Stimulated activated CD4-positive, alpha-beta T cell treated with anti-CD3 and anti-CD28 coated beads, Interleukin-2, amount 100 ng/mL, for 24 hours (primary cell): ENCODE data around the gene ZNF487.
"Not testable (repeated sequence)": the region's sequence is repeated elsewhere in the genome, so short reads cannot be mapped to it uniquely, and the experiment has no call there.

Source experiments
- DNase-seq, 2 donors: peaks; one replicate each; pipeline ENCODE4 v3.0.0-alpha.2; 2020

ZNF487 gene

DNA sequence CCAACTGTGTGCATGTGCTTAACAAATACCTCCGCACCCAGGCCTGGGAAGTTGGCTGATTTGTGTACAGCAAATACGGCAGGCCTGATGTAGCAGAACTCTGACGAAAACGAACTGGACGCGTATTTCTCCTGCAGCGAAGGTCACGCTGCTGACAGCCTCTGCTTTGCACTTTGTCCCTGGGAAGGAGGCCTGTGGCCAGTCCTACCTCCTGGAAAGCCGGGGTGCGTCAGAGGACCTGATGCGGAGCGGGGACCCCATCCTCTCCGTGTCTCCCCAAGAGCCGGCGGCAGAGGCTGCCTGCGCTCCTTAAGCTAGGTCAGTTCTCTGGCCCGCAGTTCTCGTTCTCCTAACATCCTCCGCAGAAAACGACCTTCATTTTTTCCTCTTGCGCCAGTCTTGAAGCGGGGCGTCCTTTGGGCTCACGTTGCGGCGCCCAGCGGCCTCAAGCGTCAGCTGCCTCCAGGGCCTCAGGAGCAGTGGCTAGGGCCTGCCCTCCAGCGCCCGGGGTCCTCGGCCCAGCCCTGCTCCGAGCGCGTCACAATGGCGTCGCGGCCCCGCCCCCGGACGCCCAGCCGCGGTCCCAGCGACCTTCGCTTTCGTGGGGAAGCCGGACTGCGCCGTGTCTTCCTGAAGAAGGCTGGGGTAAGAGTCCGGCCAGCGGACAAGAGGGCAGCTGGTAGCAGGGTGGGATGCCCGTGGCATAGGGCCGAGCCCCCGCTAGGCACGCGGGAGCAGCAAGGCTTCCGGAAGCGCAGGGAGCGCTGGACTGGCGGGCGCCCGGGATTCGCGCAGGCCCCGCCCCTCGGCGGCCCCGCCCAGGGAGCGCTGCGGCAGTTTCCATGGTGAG is at the start of gene ZNF487:
Gene ZNF487 (plus strand): TSS at position 821 of the 850 bp plus-strand sequence. CDS start 38,703 bp downstream, outside the sequence.
- peak; percentile 87 to 89 for DNase-seq

DNA sequence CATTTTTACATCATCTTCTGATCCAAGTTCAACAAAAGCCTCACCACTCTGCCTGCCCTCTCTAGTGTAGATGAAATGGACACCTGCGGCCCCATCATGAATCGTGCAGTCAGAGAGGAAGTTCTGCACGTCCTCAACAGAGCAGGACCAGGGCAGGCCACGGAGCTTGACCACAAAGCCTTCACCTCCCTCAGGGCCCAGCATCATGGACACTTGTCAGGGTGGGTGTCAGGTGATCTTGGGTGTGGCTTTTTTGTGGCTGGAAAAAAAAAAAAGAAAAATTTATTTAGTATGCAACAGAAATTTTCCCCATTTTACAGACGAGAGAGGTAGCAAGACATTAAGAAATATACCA is 49.3 kb upstream of the ZNF487 start:
- DNase-seq, result no peak

DNA sequence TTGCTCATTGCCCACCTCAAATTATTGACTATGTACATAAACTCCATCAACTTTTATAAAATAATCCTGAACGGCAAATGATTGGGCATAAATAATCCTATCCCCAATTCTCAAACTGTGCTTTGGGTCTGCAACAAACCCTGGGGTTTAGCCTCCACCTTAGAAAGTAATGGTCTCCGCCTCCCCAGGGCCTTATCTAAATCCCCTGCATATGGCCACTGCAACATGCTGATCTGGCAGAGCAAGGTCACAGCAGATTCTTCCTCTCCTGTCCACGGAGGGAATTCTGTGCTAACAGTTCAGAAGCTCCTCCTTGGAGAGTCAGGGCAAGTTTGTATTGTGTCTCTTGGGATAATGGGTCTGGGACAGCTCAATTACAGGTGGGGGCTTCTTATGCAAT is 47.0 kb upstream of the ZNF487 start:
- no peak for DNase-seq

DNA sequence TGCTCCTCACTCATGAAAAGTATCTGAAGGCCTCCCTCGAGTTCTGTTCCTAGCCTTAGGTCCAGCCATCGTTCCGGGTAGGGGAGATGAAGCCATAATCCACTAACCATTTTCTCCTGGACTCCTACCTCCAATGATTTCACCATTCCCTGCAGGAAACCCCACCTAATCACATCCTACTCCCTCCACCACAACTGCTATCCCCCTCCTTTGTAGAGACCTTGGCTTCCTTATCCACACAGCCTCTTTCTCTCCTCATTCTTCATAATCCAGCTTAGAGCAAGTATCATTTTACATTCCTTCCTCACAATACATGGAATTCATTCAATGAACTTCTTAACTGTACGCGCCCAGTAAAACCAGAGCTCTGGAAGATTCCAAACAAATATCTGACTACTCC is 46.6 kb upstream of the ZNF487 start:
- DNase-seq, result no peak

DNA sequence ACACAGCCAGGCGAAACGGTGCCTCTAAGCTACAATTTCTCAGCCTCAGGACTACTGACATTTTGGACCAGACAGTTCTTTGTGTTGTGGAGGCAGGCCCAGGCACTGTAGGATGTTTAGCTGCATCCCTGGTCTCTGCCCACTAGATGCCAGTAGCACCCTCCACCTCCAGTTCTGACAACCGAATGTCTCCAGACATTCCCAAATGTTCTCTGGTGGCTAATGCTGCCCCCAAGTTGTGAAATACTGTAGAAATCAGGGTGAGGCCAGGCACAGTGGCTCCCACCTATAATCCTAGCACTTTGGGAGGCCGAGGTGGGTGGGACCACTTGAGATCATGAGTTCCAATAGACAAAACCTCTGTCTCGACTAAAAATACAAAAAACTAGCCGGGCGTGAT is 46.2 kb upstream of the ZNF487 start:
- DNase-seq, result no peak

DNA sequence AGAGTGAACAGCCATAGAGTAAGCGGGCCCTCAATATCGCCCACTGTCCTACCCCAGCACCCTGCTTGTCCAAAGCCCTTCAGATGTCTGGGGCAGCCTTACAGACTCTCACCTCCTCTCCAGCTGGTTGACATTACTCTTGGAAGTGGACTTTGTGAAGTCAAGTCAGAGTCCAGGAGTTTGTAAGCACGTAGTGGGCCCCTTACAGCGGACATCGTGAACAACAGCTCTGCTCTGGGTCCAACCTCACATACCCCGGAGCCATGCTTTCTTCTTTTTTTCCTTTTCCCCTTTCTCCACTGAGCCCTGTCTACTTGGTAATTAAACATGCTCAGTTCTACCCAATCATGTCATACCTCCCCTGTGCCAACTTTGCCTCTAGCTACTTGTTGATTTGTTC is 45.4 kb upstream of the ZNF487 start:
- no peak for DNase-seq

DNA sequence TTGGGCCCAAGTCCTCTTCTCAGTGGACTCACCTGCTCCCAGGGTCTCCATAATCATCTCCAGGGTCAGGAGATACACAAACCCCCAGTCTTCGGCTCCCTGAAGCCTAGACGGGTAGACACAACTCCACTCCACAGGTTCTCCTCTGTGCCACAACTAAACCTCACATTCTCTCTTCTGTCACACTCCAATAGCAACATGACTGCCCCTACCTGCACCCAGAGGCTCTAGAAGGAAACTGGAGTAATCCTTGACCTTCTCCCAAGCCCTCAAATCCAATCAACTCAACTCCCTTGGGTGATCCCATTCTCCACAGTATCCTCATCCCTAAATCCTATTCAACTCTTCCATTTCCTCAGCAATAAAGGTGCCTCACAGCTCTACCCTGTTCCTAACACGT is 44.2 kb upstream of the ZNF487 start:
- DNase-seq, result no peak

DNA sequence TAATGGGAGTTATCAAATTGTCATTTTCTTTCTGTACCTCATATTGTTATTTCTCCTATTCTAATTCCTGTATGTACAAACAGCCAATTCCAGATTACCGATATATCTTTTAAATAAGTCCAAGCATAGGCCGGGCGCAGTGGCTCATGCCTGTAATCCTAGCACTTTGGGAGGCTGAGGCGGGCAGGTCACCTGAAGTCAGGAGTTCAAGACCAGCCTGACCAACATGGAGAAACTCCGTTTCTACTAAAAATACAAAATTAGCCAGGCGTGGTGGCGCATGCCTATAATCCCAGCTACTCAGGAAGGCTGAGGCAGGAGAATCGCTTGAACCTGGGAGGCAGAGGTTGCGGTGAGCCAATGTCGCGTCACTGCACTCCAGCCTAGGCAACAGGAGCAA is 43.7 kb upstream of the ZNF487 start:
- DNase-seq, result not testable (repeated sequence)

DNA sequence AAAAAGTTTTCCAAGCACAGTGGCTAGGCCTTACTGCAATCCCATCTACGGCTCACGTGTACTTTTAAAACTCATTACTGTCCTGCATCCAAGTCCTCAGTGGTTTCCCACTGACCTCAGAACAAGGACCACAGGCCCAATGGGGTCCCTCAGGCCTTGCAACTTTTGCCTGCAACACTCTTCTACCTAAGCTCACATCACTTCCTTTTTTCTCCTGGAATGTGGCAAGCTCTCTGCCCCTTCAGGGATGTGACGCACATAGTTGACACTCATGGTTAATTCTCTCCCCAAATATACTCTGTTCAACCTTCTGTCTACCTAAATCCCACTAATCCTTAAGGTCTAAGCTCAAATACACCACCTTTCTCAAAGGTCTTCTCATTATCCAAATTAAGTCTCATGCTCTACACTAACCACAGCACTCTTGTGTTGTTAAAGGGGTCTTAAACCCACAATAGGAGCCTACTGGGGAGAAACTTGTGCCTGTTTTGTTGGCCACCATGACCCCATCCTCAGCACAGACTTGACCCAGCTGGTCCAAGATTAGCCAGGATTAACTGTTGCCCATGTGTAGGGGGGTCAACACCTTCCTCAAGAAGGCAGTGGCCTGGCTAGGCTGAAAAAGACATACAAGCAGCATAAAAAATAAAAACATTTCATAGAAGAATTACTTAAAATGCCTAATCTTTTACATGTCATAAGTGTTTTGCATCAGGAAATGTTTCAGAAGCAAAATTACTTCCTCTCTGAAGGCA is 43.1 kb upstream of the ZNF487 start:
- no peak for DNase-seq

DNA sequence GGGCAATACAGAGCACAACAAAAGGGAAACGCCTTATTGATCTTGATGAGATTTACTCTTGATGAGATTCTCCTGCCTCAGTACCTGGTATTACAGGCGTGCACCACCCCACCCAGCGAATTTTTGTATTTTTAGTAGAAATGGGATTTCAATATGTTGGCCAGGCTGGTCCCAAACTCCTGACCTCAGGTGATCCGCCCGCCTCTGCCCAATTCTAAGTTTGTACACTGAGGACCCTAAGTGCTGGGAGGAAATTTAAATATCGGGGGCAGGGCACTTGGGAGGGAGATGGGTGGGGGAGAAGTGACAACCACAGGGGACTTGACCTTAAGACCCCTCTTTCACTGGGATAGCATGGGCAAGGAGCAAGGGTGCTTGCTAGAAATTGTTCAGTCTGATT is 42.0 kb upstream of the ZNF487 start:
- DNase-seq, result no peak

DNA sequence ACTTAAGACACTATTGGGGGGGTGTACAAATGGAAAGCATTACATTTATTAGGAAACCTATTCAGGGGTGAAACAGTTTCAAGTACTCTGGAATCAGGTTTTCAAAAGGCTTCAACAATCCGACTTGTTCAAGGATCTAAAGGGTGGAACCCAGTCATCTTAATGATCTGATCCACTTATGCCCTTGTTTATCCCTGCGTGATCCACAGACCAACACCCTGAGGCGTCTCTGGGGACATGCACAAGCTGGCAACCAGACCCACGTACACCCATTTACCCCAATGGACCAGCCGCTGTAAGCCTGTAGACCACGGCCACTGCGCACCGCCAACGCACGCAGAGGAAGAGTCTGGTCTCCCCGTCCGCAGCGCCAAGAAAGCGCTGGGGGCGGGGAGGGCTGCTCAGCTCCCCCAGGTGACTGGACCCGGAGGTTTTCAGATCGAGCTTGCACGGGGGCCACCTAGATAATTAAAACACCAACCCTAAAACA is 41.3 kb upstream of the ZNF487 start:
- peak; percentile 51 to 54 for DNase-seq

DNA sequence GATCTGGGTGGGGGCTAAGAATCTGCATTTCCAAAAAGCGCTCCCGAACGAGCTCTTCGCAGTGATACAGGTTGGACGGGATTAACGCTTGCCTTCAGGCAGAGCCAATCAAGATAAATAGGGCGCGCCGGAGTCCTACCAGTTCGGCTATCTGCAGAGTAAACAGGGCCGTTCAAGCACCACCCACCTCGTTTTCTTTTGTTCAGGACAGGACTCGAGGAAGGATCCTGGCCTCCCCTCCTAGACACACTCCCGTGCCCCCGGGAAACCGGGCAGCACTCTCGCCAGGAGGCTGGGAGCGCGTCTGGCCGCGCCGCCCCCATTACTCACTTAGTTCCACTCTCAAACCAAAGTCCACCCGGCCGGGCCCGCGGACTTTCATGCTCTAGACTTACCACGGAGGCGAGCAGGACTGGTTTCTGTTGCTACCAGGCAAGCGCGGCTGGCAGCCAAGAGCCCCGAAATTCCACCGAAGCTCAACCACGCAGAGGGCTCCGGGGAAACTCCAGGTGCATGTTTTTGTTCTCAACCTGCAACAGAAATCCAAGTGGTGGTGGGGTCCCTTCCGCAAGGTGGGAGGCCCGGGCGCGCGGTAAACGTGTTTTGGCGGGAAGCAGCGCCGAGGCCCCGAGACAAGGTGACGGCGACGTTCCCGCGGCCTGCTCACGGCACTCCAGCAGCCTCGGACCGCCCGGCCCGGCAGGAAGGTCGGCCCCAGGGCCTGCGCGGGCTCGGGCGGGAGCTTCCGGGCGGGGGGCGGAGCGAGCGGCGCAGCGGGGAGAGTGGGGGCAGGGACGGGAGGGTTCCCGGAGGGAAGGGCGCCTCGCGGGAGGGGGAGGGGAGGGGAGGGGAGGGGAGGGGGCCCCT is 40.6 kb upstream of the ZNF487 start:
- peak; percentile 76 to 86 for DNase-seq

DNA sequence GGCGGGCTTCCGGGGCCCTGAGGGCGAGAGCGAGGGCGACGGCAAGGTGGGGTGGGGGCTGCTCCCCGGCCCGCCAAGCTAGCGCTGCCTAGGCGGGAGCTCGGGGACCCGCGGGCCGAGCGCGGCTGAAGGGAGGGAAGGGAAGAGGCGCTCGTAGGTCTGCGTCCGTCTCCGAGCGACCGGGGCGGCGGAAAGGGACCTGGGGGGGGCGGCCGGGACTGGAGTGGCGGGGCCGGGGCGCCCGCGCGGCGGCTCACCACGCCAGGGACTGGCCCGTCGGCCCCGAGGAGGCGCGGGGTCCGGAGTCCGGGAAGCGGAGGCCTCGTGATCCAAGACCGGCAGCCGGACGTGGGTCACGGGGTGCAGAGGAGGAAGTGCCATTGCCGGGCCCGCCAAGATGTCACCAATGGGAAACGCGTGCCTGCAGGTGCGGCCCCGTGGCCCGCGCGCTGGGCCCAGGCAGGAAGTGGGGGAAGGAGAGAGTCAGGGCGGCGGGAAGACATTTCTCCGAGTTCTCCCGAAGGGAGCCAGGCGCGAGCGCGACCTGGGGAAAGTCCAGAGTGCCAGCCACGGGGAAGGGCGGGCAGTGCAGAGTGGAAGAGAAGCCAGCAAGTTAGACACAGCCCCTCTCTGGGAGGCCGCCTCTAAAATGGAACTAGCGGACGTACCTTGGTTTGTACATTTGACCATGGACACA is 39.8 kb upstream of the ZNF487 start:
- peak; percentile 79 to 85 for DNase-seq

DNA sequence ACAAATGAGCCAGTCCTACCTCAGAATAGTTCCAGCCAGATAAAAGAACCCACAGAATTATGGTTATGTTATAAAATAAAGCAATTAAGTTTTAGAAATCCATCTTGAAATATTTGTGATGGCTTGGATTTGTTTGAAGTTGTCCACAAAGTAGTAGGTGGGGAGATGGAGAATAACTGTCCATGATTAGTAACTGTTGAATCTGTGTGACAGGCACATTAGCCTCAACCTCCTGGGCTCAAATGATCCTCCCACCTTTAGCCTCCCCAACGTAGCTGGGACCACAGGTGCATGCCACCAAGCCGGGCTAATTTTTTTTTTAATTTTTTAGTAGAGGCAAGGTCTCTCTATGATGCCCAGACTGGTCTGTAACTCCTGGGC is 38.0 kb upstream of the ZNF487 start:
- no peak for DNase-seq

DNA sequence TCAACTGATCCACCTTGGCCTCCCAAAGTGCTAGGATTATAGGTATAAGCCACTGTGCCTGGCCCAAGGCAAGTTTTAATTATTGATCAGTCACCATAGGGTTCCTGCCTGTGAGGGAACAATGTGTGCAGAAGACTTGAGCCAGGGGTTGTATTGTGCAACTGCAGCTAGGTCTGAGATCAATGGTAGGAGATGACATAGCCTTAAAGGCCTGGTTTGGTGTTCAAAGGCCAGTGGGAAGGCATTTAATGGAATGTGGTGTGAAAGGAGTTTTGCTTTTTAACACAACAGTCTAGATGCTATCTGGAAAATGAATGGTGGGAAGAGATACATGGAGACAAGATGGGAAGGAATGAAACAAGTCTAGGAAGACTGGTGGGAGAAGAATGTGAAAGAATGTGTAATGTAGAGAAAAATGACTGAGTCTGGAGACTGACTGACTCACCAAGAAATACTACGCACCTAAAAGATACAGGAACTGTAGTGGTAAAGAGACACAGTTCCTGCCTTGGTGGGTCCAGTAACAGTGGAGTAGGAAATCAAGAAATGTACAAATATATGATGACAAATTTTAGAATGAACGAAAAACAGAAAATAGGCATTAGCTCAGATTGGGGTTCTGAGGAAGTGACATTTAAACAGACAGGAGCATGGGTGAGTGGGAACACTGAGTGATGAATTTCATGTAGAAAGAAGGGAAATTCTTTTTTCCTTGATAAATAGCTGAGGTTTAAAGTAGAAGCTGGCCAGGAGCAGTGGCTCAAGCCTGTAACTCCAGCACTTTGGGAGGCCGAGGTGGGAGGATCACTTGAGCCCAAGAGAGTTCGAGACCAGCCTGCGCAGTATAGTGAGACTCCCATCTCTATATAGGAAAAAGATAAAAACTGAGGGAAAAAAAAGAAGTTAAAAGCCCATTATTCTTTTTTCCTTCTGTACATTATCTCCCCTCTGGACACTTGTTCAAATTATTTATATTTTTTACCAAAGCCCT is 37.3 kb upstream of the ZNF487 start:
- DNase-seq, result no peak

DNA sequence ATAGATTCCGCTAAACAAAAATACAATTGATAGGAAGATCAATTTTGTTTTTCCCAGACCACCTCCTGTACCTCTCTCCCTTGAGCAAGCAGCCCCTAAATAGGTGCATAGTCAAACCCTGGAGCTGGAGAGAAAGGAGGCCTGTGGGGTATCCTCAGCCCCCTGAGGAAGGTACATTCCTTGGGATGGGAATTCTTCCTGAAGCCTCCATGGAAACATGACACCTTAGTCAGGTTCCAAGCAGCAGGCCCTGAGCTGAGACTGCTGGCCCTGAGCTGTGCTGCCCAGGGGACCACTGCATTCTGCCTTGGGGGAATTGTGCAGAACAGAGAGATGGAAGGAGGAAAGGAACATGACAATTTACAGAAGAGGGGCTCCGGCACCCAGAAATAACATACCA is 35.3 kb upstream of the ZNF487 start:
- DNase-seq, result no peak

DNA sequence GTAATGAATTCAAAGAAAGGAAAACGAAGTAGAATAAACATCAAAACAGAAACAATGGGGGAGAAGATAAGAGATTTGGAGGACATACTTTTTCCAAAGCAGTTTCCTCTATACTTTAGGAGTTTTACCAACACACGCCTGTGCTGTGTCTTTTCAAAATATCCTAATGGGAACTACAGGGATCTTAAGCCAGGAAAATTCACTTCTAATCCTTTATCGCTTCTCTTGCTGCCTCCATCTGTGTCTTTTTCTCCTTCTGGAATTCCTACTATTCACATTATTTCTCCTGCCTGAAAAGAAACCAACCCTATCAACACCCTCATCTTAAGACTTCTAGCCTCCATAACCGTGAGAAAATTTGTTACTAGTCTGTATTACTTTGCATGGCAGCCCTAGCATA is 34.7 kb upstream of the ZNF487 start:
- no peak for DNase-seq

DNA sequence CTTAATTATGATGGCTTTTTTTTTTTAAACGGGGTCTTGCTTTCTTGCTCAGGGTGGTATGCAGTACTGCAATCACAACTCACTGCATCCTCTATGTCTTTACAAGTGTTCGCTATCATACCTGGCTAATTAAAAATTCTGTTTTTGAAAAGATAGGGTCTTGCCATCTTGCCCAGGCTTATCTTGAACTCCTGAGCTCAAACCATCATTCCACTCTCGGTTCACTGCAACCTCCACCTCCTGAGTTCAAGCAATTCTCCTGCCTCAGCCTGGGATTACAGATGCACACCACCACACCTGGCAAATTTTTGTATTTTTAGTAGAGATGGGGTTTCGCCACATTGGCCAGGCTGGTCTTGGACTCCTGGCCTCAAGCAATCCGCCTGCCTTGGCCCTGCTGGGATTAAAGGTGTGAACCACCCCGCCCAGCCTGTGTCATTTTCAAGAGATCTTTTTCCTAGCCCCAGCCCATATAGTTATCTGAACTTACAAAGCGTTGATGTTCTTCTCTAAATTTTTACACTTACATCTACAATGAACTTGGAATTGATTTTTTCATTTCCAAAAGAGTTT is 33.9 kb upstream of the ZNF487 start:
- no peak for DNase-seq

DNA sequence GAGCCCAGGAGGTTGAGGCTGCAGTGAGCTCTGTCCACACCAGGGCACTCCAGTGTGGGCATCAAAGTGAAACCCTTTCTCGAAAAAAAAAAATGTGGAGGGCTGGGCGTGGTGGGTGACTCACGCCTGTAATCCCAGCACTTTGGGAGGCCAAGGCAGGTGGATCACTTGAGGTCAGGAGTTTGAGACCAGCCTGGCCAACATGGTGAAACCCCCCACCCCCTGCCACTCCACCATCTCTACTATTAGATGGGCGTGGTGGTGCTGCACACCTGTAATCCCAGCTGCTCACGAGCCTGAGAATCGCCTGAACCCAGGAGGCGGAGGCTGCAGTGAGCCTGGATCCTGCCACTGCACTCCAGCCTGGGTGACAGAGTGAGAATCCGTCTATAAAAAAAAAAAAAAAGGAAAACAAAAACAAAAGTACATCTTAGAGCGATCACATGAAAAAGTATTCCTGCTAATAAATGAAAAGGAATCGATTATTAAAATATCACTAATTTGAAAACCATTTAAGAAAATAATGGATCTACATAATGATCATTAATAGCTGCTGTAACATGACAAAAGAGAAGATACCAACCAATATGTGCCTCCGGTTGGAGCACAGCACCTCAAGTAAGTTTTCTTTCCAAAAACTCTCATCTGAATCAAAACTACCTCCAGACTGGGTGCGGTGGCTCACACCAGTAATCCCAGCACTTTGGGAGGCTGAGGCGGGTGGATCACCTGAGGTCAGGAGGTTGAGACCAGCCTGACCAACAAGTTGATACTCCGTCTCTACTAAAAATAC is 32.8 kb upstream of the ZNF487 start:
- DNase-seq, result no peak

DNA sequence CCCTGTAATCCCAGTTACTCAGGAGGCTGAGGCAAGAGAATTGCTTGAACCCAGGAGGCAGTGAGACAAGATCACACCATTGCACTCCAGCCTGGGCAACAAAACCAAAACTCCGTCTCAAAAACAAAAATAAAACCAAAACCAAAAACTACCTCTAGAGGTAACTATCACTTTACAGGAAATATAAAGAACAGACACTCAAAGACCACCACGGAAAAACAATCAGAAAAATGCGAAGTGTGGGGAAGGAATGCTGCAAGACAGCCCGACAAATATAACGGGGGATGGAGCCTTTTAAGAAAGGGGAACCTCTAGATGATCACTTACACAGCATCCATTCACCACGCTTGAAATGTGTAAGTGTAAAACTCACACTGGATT is 32.2 kb upstream of the ZNF487 start:
- DNase-seq, result no peak
